PC-9 (cell line): ENCODE results near the gene FIBCD1. TPM values are rescaled to one million over a fixed set of nuclear protein-coding genes. Genes with fewer than 3 reads are reported as not detected.

ENCODE experiments used
- BruUV-seq: library from RNA; stranded (reverse); fragments of 400-500 nt; replicated peaks from 2 replicates; lab custom pipeline; 2021; lab: Mats Ljungman, UMichigan
- CTCF ChIA-PET: fragments of 300-600 bp; sonication (Branson Sonifier 250); formaldehyde crosslinking; loops from one replicate; lab custom pipeline; 2022; ENCODE audit warnings: antibody characterized with exemption; lab: Charles Lee
- POLR2A ChIA-PET: fragments of 300-600 bp; sonication (Branson Sonifier 250); formaldehyde crosslinking; loops from one replicate; lab custom pipeline; 2022; ENCODE audit warnings: antibody characterized with exemption; ENCODE audit not compliant: unreplicated experiment; lab: Charles Lee
- DNase-seq, 2 experiments: peaks; one replicate each; pipeline versions ENCODE4 v3.0.0 to v3.0.0-alpha.2; 2015 to 2022; ENCODE audit warnings: mixed read lengths in 1 of 2
- H2AFZ ChIP-seq: fragments of 200-600 bp; sonication (generic); 2 replicates; pipeline ENCODE4 v1.8.1; 2017; ENCODE audit warnings: antibody characterized with exemption
- H3F3A ChIP-seq: fragments of 200-600 bp; sonication (generic); 2 replicates; pipeline ENCODE4 v1.8.1; 2017; ENCODE audit warnings: antibody characterized with exemption, mild to moderate bottlenecking, low read depth; ENCODE audit not compliant: insufficient read depth
- H3K27ac ChIP-seq: fragments of 200-600 bp; sonication (generic); 2 replicates; pipeline ENCODE4 v1.6.1; 2016; ENCODE audit warnings: mixed run types
- H3K27me3 ChIP-seq: fragments of 200-600 bp; sonication (generic); 2 replicates; pipeline ENCODE4 v1.6.1; 2016; ENCODE audit warnings: low read depth, mixed run types; ENCODE audit not compliant: insufficient read depth
- H3K36me3 ChIP-seq: fragments of 200-600 bp; sonication (generic); 2 replicates; pipeline ENCODE4 v1.6.1; 2016; ENCODE audit warnings: low read depth, mixed run types
- H3K4me1 ChIP-seq: fragments of 200-600 bp; sonication (generic); replicated peaks from 2 replicates; pipeline ENCODE4 v1.6.1; 2016; ENCODE audit warnings: mixed run types; ENCODE audit not compliant: insufficient read depth
- H3K4me2 ChIP-seq: fragments of 200-600 bp; sonication (generic); 2 replicates; pipeline ENCODE4 v1.6.1; 2017; ENCODE audit warnings: mixed run types
- H3K4me3 ChIP-seq: fragments of 200-600 bp; sonication (generic); 2 replicates; pipeline ENCODE4 v1.6.1; 2016; ENCODE audit warnings: mixed run types
- H3K79me2 ChIP-seq: fragments of 200-600 bp; sonication (generic); 2 replicates; pipeline ENCODE4 v1.6.1; 2017; ENCODE audit warnings: low read depth, mixed run types
- H3K9me2 ChIP-seq: fragments of 200-600 bp; sonication (generic); 2 replicates; pipeline ENCODE4 v1.8.1; 2017; ENCODE audit warnings: mild to moderate bottlenecking; ENCODE audit not compliant: insufficient read depth
- H3K9me3 ChIP-seq: fragments of 200-600 bp; sonication (generic); 2 replicates; pipeline ENCODE4 v1.8.1; 2016; ENCODE audit warnings: low read depth; ENCODE audit not compliant: insufficient read depth
- H4K20me1 ChIP-seq: fragments of 200-600 bp; sonication (generic); 2 replicates; pipeline ENCODE4 v1.8.1; 2017; ENCODE audit not compliant: insufficient read depth
- CTCF ChIP-seq: fragments of 200-600 bp; sonication (generic); conservative IDR thresholded peaks from 2 replicates; pipeline ENCODE4 v1.6.1; 2017; ENCODE audit warnings: mixed run types, antibody characterized with exemption, mild to moderate bottlenecking, moderate library complexity
- EZH2 ChIP-seq: fragments of 200-600 bp; sonication (generic); IDR thresholded peaks from 2 replicates; pipeline ENCODE4 v1.8.0; 2017; ENCODE audit warnings: antibody characterized with exemption, low read depth
- intact Hi-C: fragments of 100-400 bp; cut with micrococcal nuclease; formaldehyde crosslinking; loops from one replicate; pipeline ENCODE4 v1.10.0; 2022; ENCODE audit not compliant: unreplicated experiment
- total RNA-seq: library from RNA; stranded (reverse); gene quantifications from 2 replicates; pipeline ENCODE4 v1.2.3, GENCODE V29; 2021

The FIBCD1 gene
- total RNA-seq, 1 experiment from 2014 or later, result 2.7 TPM

- H3K27ac ChIP-seq, result no peak overlapping the region
Measured at GRCh38 chr9:130884111-130884531, 54.9 kb downstream of the FIBCD1 start.

DNA sequence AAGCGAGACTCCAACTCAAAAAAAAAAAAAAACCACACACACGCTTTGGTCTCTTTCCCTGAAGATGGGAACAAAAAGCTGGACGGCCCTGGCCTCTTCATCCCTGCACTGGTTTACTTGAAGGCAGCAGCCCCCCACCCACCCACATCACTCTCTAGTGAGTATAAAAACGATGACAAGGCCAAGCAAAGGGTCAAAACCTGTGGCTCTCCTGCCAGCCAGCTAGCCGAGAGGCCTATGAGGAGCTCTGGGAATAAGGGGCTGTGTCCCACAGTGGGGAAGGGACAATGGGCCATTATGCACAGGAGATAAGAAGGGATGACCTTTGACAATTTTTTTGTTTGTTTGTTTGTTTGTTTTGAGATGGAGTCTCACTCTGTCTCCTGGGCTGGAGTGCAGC lies 55.6 kb downstream of the FIBCD1 start:
- H3K36me3 ChIP-seq, result no peaks in the 10 kb centered on the region
- intact Hi-C loops, result no loop called here
- no TSS peak for BruUV-seq
- H3K9me3 ChIP-seq, result no peaks in the 10 kb centered on the region
- H3K9me2 ChIP-seq, result no peaks in the 10 kb centered on the region
- DNase-seq, result no peak
- ChIA-PET POLR2A (no interaction called here), CTCF (interaction anchor here (0.6 to 0.7 kb wide), 4 partner anchors 112 to 359 kb away, joined by 3 to 10 read pairs (median 4); no protein-coding TSS in a partner anchor)
- TF ChIP-seq CTCF (no peak), EZH2 (no peak)
- no peak overlapping the region for H3K4me2 ChIP-seq
- no peaks in the 10 kb centered on the region for H3K4me1 ChIP-seq
- no peaks in the 10 kb centered on the region for H3K79me2 ChIP-seq
- H3F3A ChIP-seq, result no peaks in the 10 kb centered on the region
- no peak overlapping the region for H3K4me3 ChIP-seq
- no peak overlapping the region for H3K27ac ChIP-seq
- no peaks in the 10 kb centered on the region for H4K20me1 ChIP-seq
- no peaks in the 10 kb centered on the region for H3K27me3 ChIP-seq
- H2AFZ ChIP-seq, result no peak overlapping the region

More at GRCh38 chr9:130884111-130884531, 54.9 kb downstream of the FIBCD1 start:
- Histone ChIP-seq H3K9me3 (no peaks in the 10 kb centered on the region), H2AFZ (no peak overlapping the region), H3K79me2 (no peaks in the 10 kb centered on the region), H3K36me3 (no peaks in the 10 kb centered on the region), H3F3A (no peaks in the 10 kb centered on the region), H3K4me1 (no peaks in the 10 kb centered on the region), H3K9me2 (no peaks in the 10 kb centered on the region), H3K27me3 (no peaks in the 10 kb centered on the region), H3K4me2 (no peak overlapping the region), H4K20me1 (no peaks in the 10 kb centered on the region), H3K4me3 (no peak overlapping the region)
- TF ChIP-seq CTCF (no peak), EZH2 (no peak)
- DNase-seq, result no peak
- POLR2A ChIA-PET, result no interaction called here
- CTCF ChIA-PET, result interaction anchor here (0.6 kb wide), 2 partner anchors 112 to 358 kb away, joined by 3 to 10 read pairs; no protein-coding TSS in a partner anchor
- BruUV-seq, result no TSS peak
- intact Hi-C loops, result no loop called here

GRCh38 chr9:130882696-130883225 lies 56.3 kb downstream of the FIBCD1 start:
- CTCF ChIA-PET, result no interaction called here
- Histone ChIP-seq H3K4me3 (no peak overlapping the region), H4K20me1 (no peaks in the 10 kb centered on the region), H3K36me3 (no peaks in the 10 kb centered on the region), H3K27me3 (no peaks in the 10 kb centered on the region), H2AFZ (no peak overlapping the region), H3K4me1 (no peaks in the 10 kb centered on the region), H3K27ac (no peak overlapping the region), H3K79me2 (no peaks in the 10 kb centered on the region), H3K9me3 (no peaks in the 10 kb centered on the region), H3F3A (no peaks in the 10 kb centered on the region), H3K4me2 (no peak overlapping the region), H3K9me2 (no peaks in the 10 kb centered on the region)
- POLR2A ChIA-PET, result no interaction called here
- intact Hi-C loops, result no loop called here
- TF ChIP-seq CTCF (no peak), EZH2 (no peak)
- DNase-seq, result no peak
- BruUV-seq, result no TSS peak
